Uterus (tissue), 2 donors: ENCODE measurements around the gene CCDC57.

Source experiments
- CTCF ChIP-seq, 4 experiments: fragments of 200-600 bp in 2 of 4; fragments of 450-650 bp in 2 of 4; sonication (generic) in 2 of 4; IDR thresholded peaks; one replicate each; pipeline ENCODE4 v1.5.1; 2016 to 2019; ENCODE audit warnings: antibody characterized with exemption in 4 of 4, mild to moderate bottlenecking in 2 of 4, moderate library complexity in 1 of 4
- POLR2A ChIP-seq, 2 donors: fragments of 450-650 bp; IDR thresholded peaks; one replicate each; pipeline ENCODE4 v1.6.1; 2016; ENCODE audit warnings: antibody characterized with exemption in 2 of 2, mild to moderate bottlenecking in 1 of 2, moderate library complexity in 1 of 2

- TF ChIP-seq POLR2A (IDR thresholded peaks at IDR 0.05) (no peak), CTCF (IDR thresholded peaks at IDR 0.05) (no peak)
Measured at GRCh38 chr17:82078433-82078832, 134.2 kb downstream of the CCDC57 start.
